NCI-H1930 (cell line): Measurements from ENCODE around the gene CFAP61.

ENCODE experiments used
- DNase-seq, 2 experiments: peaks; one replicate each; lab custom pipeline; 2025; lab: John Stamatoyannopoulos, UW

CFAP61 gene

GRCh38 chr20:20275636-20276035, 223.3 kb downstream of the CFAP61 start:
- no peak for DNase-seq

DNA sequence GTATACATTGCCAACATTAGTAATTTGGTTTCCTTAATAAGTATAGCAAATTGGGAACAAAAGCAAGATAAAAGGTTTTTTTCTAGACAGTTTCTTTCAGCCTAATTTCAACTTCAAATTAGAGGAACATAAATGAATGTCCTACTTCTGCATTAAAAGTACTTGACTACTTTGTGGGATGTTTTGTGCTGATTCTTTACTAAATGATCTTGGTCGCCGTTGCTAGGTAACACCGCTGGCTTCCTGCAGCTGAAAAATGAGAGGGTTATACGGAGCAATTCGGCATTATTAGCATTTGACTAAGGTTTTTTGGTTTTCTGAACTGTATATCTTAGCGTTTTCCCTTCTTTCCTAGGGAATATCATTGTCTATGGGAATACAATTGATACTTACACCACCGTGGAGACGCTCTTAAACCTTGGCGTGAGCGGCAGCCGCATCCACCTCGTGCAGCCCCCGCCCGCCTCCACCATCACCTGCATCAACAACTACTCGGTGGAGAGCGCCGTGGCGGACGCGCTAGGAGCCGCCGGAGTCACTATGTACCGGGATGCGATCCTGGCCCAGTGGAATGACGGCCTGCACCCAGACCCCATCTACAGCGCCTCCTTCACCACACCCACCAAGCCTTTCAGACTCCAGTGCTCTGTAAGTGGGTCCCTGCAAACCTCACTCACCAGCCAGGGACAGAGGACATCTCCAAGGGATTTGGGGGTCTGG, 224.6 kb downstream of the CFAP61 start:
- DNase-seq, result no peak

DNA sequence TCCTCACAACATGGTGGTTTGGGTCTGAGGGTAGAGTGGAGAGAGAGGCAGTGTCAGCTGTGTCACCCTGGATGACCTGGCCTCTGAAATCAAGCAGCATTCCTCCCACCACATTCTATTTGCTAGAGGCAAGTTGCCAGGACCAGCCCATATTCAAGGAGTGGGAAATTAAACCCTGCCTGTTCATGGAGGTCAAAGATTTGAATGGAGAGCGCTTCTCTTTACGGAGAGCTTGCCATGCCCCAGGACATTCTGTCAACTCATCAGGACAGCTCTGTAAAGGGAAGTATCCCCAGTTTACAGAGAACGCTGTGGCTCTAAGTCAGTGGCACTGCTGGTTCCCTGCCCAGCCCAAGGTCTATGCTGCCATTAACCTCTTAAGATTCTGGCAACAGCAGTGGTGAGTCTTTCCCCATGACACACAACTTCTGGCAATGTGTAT, 225.6 kb downstream of the CFAP61 start:
- DNase-seq, result no peak

DNA sequence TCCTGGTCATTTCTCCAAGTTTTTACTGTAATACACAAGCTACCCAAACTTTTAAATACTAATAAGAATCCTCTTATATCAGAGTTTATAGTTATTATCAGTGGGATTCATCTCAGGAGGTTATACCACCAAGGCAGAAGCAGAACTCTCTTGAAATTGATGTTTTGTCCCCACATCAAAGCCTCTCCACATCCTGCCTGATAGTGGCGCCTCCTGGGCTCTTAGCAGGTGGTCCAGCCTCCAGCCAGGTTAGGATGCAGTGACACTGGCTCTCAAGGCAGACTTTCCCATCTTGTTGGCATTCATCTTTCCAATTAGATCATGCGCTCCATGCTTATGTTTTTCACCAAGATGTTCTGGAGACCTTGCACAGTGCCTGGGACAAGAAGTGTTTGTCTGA, 233.7 kb downstream of the CFAP61 start:
- no peak for DNase-seq

DNA sequence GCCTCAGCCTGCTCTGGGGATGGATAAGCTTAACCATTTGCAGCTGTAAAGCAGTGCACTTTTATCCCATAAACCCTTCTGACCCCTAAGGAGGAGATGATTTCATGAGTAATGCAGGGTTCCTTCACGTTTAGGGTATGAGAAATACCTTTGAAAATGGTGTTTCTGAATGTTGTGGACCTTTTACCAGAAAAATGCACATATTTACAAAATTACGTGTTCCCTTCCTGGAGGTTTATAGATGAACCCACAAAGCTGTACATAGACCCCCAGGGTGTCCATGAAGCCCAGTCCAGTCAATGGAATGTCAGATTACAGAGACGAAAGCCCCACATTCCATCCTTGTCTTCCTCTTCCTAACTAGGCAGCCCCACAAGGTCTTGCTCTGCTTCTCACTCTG, 237.0 kb downstream of the CFAP61 start:
- DNase-seq, result no peak

GRCh38 chr20:20292472-20292871, 240.1 kb downstream of the CFAP61 start:
- no peak for DNase-seq

GRCh38 chr20:20293141-20293540, 240.8 kb downstream of the CFAP61 start:
- no peak for DNase-seq

GRCh38 chr20:20293691-20294385, 241.5 kb downstream of the CFAP61 start:
- no peak for DNase-seq

DNA sequence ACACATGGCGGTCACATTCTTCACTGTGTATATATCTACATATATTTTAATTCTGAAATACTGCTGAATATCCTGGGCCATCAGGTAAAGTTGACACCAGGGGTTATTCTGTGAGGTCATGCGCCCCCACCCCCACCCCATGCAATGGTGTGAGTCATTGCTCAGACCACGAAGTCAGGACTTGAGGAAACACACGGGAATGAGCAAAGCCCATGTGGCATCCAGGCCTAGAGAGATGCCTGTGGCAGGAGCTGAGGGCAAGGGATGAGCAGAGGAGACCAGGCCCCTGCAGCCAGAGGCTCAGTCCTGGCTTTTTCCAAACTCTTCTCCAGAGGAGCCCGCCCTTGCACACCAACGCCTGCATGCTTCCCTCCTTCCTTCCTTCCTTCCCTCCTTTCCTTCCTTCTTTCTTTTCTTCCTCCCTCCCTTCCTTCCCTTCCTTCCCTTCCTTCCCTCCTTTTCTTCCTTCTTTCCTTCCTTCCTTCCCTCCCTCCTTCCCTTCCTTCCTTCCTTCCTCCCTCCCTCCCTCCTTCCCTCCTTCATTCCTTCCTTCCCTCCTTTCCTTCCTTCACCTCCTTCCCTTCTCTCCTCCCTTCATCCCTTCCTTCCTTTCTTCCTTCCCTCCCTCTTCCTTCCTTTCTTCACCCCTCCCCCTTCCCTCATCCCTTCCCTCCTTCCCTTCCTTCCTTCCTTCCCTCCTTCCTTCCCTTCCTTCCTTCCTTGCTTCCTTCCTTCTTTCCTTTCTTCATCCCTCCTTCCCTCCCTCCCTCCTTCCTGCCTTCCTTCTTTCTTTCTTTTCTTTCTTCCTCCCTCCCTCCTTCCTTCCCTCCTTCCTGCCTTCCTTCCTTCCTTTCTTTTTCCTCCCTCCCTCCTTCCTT, 243.5 kb downstream of the CFAP61 start:
- DNase-seq, result no peak

- no peak for DNase-seq
Observed at GRCh38 chr20:20297181-20297580, 244.8 kb downstream of the CFAP61 start.

DNA sequence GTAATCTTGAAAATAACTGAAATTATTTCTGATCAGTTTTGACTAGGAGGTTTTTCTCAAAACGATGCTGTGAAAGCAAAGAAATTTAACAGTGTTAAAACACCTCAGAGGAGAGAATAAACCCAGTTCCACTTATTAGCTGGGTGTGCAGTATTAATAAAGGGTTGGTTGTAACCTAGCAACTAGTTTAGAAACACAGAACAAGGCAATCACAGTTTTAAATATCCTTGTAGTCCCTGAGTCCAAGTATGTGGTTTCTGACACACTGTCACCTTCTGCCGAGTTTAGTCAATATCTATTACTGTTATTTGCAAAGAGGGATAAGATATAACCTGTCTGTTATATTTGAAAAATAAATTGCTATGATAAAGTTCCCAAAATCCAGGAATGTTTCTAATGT, 245.4 kb downstream of the CFAP61 start:
- no peak for DNase-seq

DNA sequence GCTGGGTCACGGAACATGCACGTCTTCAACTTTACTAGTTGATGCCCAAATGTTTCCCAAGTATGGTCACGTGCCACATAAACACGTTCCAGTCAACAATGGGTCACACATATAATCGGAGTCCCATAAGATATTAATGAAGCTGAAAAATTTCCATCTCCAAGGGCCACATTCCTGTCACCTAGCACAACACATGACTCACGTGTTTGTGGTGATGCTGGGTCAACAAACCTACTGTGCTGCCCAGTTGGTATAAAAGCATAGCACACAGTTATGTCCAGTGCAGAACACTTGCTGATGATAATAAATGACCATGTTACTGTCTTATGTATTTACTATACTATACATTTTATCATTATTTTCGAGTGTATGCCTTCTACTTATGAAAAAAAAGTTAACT, 247.6 kb downstream of the CFAP61 start:
- DNase-seq, result no peak

DNA sequence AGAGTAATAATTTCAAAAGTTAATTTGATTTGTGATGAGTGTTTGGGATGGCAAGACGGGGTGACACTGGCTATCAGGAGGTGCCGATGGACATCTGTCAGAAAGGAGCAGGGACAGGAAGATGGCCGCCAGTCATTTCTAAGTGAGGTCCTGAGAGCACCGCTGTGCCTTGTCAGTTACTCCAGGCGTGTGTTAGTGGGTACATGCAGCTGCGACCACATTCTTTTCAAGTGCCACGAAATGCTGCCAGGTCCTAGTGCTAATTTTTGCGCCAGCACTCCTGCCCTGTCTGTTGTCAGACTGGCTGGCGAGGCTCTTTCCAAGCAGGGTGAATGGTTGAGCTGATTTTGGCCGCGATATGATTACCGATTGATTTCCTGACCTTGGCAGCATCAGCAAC, 251.0 kb downstream of the CFAP61 start:
- no peak for DNase-seq

DNA sequence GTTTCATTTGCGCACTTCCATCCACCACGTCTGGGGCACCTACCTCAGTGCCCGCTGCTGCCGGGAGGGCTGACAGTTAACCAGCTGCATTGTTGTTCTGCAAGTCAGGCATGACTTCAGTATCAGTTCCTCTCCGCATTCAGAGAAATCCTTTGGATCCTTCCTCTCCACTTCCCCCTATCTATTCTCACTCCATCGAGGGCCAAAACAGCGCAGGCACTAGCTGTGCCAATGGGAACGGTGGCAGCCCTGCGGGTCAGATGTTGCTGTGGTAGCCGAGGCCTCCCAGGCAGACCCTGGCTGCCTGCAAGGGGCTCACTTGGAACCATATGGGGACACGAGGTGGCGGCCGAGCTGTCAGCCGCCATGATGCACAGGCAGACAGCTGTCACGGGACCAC, 251.4 kb downstream of the CFAP61 start:
- no peak for DNase-seq

GRCh38 chr20:20304942-20305341, 252.6 kb downstream of the CFAP61 start:
- DNase-seq, result no peak

DNA sequence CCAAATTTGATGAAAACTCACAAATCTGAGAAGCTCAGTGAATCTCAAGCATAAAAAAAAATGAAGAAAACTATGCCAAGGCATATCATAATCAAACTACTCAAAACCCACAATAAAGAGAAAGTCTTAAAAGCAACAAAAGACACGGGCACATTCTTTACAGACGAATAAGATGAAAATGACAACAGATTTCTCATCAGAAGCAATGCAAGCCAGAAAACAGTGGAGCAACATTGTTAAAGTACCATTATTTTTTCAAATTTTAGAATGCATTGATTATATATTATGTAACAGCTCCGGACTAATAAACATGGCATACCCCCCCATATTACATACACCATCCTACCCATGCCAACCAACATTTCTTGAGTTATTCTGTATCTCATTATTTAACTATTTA, 260.2 kb downstream of the CFAP61 start:
- no peak for DNase-seq

DNA sequence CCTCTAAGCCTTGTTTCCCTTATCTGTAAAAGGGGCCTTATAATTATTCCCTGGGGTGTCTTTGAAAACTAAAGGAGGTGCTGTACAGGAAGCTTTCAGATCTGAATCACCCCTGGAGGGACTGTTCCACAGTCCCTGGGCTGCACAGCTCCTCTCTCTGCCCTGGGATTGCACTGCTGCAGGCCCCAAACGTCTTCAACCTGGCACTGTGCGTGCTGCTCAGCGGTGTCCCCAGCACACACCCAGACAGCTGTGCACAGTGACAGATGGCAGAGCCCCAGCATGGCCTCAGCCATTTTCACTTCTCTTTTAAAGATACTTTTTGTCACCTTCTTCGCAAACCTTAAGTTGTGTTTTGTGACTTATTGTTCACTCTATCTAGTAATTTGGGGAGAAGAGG, 264.9 kb downstream of the CFAP61 start:
- no peak for DNase-seq

- no peak for DNase-seq
Observed at GRCh38 chr20:20317621-20318364, 265.5 kb downstream of the CFAP61 start.

- no peak for DNase-seq
Observed at GRCh38 chr20:20318365-20319161, 266.2 kb downstream of the CFAP61 start.

DNA sequence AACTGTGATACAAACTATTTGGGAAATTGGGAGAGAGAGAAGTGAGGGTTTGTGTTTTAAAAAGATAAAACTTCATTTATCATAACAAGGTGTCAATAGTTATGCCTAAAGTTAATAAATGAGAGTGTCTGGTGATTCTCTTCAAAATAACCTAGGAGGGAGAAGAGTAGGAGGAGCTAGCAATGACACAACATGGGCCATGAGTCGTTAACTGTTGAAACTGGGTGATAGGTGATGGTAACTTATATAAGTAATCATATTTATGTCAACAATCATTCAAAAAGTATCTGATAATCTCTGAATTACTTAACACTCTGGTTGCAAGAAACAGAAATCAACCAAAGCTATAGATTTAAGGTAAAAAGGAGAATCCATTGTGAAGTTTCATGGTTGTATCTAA, 268.8 kb downstream of the CFAP61 start:
- DNase-seq, result no peak

GRCh38 chr20:20321917-20322316, 269.6 kb downstream of the CFAP61 start:
- DNase-seq, result no peak
